Measurements from ENCODE around the gene VAPA.

DNA sequence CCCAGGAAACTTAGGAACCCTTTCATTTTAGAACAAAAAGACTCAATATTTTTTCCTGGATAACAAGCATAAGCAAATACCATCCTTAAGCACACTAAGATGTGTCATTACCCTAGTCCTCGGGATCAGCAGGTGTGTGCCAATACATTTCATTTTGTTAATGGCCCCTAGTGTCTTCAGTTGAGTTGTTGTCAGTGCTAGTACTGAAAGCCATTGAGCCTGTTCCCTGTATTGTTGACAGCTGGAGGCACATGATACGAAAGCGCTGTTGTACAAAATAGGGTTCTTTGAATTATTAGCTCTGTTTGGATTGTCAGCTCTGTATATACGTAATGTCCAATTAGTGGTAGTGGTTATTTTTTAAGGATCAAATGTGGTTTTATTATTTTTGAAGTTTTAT, 29.5 kb downstream of the VAPA start:
- TF ChIP-seq POLR2A (IDR thresholded peaks at IDR 0.05; ENCODE audit: low read depth, low read length), result no peak
- TF ChIP-seq HDAC2 (IDR thresholded peaks at IDR 0.05), result no peak
- TF ChIP-seq EZH2 (IDR thresholded peaks at IDR 0.05; ENCODE audit: borderline replicate concordance, control insufficient read depth, low read depth, low read length), result no peak
- TF ChIP-seq, protein P1, sequence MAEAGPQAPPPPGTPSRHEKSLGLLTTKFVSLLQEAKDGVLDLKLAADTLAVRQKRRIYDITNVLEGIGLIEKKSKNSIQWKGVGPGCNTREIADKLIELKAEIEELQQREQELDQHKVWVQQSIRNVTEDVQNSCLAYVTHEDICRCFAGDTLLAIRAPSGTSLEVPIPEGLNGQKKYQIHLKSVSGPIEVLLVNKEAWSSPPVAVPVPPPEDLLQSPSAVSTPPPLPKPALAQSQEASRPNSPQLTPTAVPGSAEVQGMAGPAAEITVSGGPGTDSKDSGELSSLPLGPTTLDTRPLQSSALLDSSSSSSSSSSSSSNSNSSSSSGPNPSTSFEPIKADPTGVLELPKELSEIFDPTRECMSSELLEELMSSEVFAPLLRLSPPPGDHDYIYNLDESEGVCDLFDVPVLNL (IDR thresholded peaks at IDR 0.05; ENCODE audit: low read depth, low read length), result no peak
- TF ChIP-seq CREB1 (IDR thresholded peaks at IDR 0.05; ENCODE audit: low read depth), result no peak
- TF ChIP-seq PRDM15 (CRISPR knock-in tag; IDR thresholded peaks at IDR 0.05), result no peak
- no peak for TF ChIP-seq CBX5 (IDR thresholded peaks at IDR 0.05; ENCODE audit: low read depth)
- TF ChIP-seq CTCF (IDR thresholded peaks at IDR 0.05 in 2 of 3, conservative IDR thresholded peaks at IDR 0.05 in 1 of 3; ENCODE audit: control insufficient read depth in 2 of 3, extremely low read depth in 1 of 3, insufficient read depth in 1 of 3, low read depth in 3 of 3, low read length in 3 of 3), result no peak

All from GM12878 (cell line).